ENCODE measurements around the gene SUN3. TPM values are rescaled to one million over a fixed set of nuclear protein-coding genes. Genes with fewer than 3 reads are reported as not detected.
A peak's percentile ranks its signal among the peaks of the same experiment; 100 is the strongest.
"Not testable (repeated sequence)": the region's sequence is repeated elsewhere in the genome, so short reads cannot be mapped to it uniquely, and the experiment has no call there.

Gene SUN3
- total and polyA plus RNA-seq, 12 donors, result 0.20 to 1.0 TPM; not detected in 10

DNA sequence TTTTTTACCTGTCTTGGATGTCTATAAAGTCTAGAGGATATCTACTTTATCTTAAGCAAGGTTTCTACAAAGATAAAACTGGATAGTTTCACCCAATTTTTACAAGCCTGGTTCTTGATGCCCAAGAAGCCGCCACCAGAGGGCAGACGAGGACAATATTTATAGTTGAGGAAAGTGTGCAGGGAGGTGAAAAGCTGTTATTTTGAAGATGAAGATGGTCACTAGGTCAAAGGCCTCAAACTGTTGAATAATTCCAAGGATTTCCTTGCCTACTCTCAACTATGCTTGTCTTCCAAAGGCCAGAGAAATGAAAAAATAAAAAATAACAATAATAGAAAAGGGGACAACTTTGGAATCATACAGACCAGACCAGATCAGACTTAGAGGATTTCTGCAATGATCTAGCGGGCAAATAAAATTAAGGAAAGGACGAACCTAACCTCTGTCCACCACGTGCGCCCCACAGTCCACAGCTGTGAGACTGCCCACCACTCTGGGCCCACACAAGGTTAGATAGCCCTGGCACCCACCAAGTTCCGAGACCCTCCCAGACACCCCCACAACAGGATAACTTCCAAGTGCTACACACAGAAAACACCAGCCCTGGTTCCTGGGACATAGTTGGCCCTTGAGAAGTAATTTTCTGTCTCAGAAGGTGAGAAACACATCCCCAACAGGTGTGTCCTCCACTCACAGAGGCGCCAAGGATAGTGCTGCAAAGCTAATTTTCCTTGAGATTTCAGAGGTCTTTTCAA, 83.5 kb downstream of the SUN3 start:
- intact Hi-C loops (cut with DNase I), result loop anchor here (5.0 to 10.0 kb wide), 3 partner anchors 159 to 207 kb away; no protein-coding TSS in a partner anchor
- TF ChIP-seq POLR2A (IDR thresholded peaks at IDR 0.05), result no peak
- TF ChIP-seq, protein P1, sequence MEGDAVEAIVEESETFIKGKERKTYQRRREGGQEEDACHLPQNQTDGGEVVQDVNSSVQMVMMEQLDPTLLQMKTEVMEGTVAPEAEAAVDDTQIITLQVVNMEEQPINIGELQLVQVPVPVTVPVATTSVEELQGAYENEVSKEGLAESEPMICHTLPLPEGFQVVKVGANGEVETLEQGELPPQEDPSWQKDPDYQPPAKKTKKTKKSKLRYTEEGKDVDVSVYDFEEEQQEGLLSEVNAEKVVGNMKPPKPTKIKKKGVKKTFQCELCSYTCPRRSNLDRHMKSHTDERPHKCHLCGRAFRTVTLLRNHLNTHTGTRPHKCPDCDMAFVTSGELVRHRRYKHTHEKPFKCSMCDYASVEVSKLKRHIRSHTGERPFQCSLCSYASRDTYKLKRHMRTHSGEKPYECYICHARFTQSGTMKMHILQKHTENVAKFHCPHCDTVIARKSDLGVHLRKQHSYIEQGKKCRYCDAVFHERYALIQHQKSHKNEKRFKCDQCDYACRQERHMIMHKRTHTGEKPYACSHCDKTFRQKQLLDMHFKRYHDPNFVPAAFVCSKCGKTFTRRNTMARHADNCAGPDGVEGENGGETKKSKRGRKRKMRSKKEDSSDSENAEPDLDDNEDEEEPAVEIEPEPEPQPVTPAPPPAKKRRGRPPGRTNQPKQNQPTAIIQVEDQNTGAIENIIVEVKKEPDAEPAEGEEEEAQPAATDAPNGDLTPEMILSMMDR (IDR thresholded peaks at IDR 0.05), result peak; percentile 53 to 85 (median 74)
- Histone ChIP-seq H3K27me3 (no peaks in the 10 kb centered on the region), H3K4me1 (replicated peaks in 1 of 2) (peaks cover 10 to 16% of the 10 kb centered on the region in 2 donors), H3K36me3 (replicated peaks in 1 of 2) (no peaks in the 10 kb centered on the region), H3K27ac (no peak overlapping the region), H3K9me3 (replicated peaks in 1 of 3) (no peaks in the 10 kb centered on the region), H3K4me3 (no peak overlapping the region)
- WGBS, 4 donors, result 43 to 48% (median 46%) methylated on average over 8 of the region's 8 CpGs
- peak; percentile 72 to 94 (median 85) for DNase-seq

DNA sequence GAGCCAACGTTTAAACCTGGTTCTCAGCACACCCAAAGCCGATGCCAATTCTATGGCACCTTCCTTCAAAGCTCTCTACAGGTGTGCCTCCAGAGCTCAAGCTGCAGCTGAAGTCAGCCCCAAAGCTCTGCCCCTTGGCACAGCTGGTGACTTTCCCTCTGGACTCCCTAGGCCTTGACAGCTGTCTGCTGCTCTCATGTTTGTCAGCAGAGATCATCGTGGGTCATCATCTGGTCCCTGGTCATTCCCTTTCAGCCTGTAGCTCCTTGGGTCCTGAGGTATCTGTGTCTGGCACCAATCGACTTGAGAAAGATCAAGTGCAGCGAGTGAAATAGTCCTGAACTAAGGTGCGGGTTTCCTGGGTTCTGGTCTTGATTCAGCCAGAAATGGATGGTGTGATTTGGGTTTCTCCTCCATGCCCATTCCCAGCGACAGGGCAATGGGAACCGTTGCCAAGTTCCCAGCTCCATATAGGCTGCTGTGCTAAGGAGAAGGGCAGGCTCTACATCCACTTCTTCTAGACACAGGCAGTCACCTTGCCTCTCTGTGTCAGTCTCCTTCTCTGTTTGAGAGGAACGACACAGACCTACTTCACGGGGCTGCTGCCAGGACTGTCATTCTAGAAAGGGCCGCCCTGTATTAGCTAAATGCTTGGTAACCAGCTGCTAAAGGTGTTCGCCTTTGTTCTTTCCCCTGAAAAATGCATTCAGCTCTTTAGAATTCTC, 84.2 kb downstream of the SUN3 start:
- Histone ChIP-seq H3K27ac (no peak overlapping the region), H3K9me3 (replicated peaks in 1 of 3) (no peaks in the 10 kb centered on the region), H3K4me3 (no peak overlapping the region), H3K27me3 (no peaks in the 10 kb centered on the region), H3K4me1 (replicated peaks in 1 of 2) (peaks cover 10 to 21% of the 10 kb centered on the region in 2 donors), H3K36me3 (replicated peaks in 1 of 2) (no peaks in the 10 kb centered on the region)
- intact Hi-C loops (cut with DNase I), result loop anchor here (5.0 to 10.0 kb wide), 3 partner anchors 160 to 208 kb away; no protein-coding TSS in a partner anchor
- DNase-seq, result no peak
- TF ChIP-seq, protein P1 (IDR thresholded peaks at IDR 0.05), result no peak
- no peak for TF ChIP-seq POLR2A (IDR thresholded peaks at IDR 0.05)
- WGBS, 4 donors, result 71 to 74% (median 72%) methylated on average over 10 to 12 of the region's 12 CpGs

DNA sequence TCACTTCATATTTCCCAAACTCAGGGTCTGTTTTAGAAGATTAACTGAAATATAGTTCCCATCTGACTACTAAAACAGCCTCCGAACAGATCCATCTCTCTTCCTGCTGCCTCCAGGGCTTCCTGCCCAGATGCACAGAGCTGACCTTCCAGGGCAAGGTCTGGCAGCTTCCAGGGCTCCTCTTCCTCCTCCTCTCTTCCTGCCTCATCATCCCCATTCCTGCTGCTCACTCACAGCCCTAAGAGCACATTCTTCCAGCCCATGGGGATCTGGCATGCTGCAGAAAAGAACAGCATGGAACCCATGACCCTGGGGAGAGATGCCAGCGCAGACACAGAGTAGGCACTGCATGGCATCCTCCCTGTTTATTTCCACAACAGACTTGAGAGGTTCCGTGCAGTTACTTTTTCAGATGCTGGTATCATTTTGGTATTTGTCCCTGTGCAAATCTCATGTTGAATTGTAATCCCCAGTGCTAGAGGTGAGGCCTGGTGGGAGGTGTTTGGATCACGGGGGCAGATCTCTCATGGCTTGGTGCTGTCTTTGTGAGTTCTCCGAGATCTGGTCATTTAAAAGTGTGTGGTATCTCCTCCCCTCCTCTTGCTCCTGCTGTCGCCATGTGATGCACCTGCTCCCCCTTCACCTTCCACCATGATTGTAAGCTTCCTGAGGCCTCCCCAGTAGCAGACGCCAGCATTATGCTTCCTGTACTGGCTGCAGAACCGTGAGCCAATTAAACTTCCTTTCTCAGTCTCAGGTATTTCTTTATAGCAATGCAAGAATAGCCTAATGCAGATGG, 85.0 kb downstream of the SUN3 start:
- intact Hi-C loops (cut with DNase I), result loop anchor here in 1 of 2 donors (10.0 kb wide), 1 partner anchor 161 kb away; no protein-coding TSS in a partner anchor
- Histone ChIP-seq H3K9me3 (replicated peaks in 1 of 3) (no peaks in the 10 kb centered on the region), H3K36me3 (replicated peaks in 1 of 2) (no peaks in the 10 kb centered on the region), H3K27ac (no peak overlapping the region), H3K4me3 (no peak overlapping the region), H3K4me1 (replicated peaks in 1 of 2) (peaks cover 10 to 21% of the 10 kb centered on the region in 2 donors), H3K27me3 (no peaks in the 10 kb centered on the region)
- 83 to 84% (median 83%) methylated on average over 8 of the region's 8 CpGs for WGBS, 4 donors
- no peak for TF ChIP-seq POLR2A (IDR thresholded peaks at IDR 0.05)
- TF ChIP-seq, protein P1 (IDR thresholded peaks at IDR 0.05), result no peak
- DNase-seq, result no peak

DNA sequence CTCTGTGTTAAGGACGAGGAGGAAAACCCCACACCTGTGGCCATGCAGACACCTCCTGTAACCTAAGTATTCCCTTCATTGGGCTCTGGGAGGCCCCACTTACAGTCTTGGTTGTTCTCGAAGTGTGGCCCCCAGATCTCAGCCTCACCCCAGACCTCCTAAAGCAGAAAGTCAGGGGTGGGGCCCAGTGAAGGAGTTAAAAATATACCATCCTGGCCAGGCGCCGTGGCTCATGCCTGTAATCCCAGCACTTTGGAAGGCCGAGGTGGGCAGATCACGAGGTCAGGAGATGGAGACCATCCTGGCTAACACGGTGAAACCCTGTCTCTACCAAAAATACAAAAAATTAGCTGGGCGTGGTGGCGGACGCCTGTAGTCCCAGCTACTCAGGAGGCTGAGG, 86.3 kb downstream of the SUN3 start:
- not testable (repeated sequence) for H3K4me3 ChIP-seq; H3K9me3 ChIP-seq (replicated peaks in 1 of 3); H3K36me3 ChIP-seq (replicated peaks in 1 of 2); H3K27ac ChIP-seq; DNase-seq; H3K27me3 ChIP-seq
- intact Hi-C loops (cut with DNase I), result loop anchor here in 1 of 2 donors (10.0 kb wide), 1 partner anchor 162 kb away; no protein-coding TSS in a partner anchor
- 83 to 98% (median 91%) methylated on average over 10 of the region's 10 CpGs for WGBS, 4 donors
- peaks cover 10 to 21% of the 10 kb centered on the region in 2 donors for H3K4me1 ChIP-seq (replicated peaks in 1 of 2)

Measured in adrenal gland (tissue), 12 donors.